Measurements from ENCODE around the gene BBOX1.
"Not testable (repeated sequence)": the region's sequence is repeated elsewhere in the genome, so short reads cannot be mapped to it uniquely, and the experiment has no call there.

The BBOX1 gene

DNA sequence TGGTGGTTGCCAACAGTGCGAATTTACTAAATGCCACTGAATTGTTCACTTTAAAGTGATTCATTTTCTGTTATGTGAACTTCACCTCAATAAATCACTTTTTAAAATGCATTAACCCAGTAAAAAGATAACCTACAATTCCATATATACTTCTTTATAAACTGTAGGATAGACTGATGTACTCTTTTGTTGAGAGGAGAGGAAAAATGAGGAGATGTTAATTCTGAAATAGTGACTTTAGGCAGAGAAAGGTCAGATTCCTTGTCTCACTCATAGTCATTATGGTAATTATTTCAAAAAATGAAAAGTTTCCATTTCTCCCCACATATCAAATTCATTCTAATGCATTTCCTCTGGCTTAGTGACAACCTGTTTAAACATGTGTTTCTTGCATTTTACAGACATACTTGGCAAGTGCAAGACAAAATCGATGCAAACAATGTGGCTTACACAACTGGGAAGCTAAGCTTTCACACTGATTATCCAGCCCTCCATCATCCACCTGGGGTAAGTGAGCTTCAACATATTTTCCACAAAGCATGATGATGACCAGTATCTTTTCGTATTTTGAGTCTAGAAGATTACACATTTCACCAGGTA is 74.5 kb downstream of the BBOX1 start:
- no peak overlapping the region for H3K4me3 ChIP-seq (ENCODE audit: low read length)
- no peak for TF ChIP-seq ZNF274 (IDR thresholded peaks at IDR 0.05; ENCODE audit: low read depth, low read length)

DNA sequence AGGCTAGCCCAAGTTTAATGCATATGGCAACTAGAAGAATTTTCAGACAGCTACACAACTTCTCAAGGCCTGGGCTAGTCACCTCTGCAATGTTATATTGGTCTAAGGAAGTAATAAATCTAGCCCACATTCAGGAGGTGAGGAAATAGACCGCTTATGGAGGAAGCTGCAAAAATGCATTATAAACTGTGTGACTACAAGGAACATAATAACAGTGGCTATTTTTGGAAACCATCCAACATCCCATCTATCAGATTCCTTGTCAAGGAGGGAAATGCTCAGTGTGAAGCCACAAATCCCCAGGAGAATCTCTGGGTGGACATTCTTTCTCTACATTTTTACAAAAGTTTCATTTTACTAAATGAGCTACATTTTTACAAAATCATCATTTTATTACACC is 76.1 kb downstream of the BBOX1 start:
- TF ChIP-seq ZNF274 (IDR thresholded peaks at IDR 0.05; ENCODE audit: low read depth, low read length): no peak
- H3K4me3 ChIP-seq (ENCODE audit: low read length): no peak overlapping the region

DNA sequence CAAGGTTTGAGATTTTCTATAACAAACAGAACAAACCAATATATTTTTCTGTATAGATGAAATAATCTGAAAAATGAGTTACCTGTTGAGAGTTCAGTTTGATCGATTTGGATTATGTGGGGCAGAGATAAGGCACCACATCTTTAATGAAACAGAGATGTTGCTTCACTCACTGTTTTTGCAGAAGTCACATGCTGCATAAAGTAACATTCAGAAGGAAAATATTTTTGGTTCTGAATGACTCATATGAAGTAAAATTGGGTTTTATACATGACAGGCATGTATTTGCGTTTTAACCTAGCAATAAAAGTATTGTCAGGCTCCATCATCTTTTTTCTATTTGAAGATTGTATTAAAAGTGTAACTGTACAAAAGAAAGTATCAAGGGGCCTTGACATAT is 77.8 kb downstream of the BBOX1 start:
- no peak for TF ChIP-seq ZNF274 (IDR thresholded peaks at IDR 0.05; ENCODE audit: low read depth, low read length)
- H3K4me3 ChIP-seq (ENCODE audit: low read length): no peak overlapping the region

DNA sequence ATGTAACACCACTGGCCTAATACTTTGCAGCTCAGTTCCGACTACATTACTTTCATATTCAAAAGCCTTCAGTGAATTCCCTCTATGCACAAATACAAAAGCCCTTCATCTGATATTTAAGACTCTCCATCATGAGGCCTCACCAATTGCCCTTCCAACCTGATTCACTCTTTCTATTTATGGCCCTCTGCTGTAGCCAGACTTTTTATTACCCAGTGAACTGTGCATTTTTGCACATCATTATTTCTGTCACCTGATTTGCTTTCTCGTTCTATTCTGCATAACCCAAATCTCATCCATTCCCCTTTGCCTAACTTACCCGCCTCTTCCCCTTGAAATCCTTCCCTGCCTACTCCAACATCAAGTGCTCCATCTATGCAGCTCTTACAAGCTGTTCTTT is 78.3 kb downstream of the BBOX1 start:
- no peak for TF ChIP-seq ZNF274 (IDR thresholded peaks at IDR 0.05; ENCODE audit: low read depth, low read length)
- H3K4me3 ChIP-seq (ENCODE audit: low read length): no peak overlapping the region

DNA sequence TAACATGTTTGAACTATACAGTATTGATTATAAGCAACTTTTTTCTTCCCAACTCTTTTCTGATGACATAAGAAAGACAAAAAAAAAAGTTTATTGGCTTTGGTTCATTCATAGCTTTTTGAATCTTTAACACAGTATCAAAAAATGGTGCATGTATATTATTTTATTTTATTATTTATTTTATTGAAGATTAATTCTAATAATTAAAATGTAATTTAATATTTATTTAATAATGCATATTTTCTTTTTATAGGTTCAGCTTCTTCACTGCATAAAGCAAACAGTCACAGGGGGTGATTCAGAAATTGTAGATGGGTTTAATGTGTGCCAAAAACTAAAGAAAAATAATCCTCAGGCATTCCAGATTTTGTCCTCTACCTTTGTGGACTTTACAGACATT is 78.8 kb downstream of the BBOX1 start:
- no peak for TF ChIP-seq ZNF274 (IDR thresholded peaks at IDR 0.05; ENCODE audit: low read depth, low read length)
- H3K4me3 ChIP-seq (ENCODE audit: low read length): no peak overlapping the region

DNA sequence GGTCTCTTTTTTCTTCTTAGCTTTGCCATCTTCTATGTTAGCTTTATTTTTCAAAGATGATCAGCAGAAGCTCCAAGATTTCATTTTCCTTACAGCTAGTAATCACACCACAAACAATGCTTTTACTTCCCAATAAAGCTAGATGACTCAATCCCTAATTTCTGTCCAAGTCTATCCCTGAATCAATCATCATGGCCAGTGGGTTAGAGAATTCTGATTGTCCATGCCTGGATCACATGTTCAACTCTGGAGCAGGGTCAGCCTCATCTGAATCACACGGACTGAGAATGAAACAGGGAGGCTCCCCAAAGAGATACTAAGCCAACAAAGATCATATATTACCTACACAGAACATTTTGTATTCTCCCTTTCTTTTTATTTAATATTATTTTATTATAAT is 79.6 kb downstream of the BBOX1 start:
- H3K4me3 ChIP-seq (ENCODE audit: low read length): no peak overlapping the region

DNA sequence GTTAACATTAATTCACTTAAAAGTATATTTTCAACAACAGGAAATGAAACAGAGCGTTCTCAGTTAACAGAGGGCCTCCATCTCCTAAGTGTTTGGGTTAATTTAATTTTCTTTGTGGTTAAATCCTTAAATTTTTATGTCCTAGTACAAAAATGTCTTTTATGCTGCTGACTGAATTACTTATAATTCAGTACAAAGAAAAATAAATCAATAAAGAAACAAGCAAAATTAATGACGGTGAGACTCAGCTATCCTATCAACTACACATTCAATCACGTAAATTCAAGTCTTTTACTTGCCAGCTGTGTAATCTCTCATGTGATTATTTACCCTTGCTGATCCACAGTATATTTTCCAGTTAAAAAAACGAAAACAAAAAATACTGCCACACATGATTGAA is 81.4 kb downstream of the BBOX1 start:
- no peak overlapping the region for H3K4me3 ChIP-seq (ENCODE audit: low read length)
- no peak for TF ChIP-seq ZNF274 (IDR thresholded peaks at IDR 0.05; ENCODE audit: low read depth, low read length)

More for the DNA sequence above, 79.6 kb downstream of the BBOX1 start:
- no peak for TF ChIP-seq ZNF274 (IDR thresholded peaks at IDR 0.05; ENCODE audit: low read depth, low read length)

DNA sequence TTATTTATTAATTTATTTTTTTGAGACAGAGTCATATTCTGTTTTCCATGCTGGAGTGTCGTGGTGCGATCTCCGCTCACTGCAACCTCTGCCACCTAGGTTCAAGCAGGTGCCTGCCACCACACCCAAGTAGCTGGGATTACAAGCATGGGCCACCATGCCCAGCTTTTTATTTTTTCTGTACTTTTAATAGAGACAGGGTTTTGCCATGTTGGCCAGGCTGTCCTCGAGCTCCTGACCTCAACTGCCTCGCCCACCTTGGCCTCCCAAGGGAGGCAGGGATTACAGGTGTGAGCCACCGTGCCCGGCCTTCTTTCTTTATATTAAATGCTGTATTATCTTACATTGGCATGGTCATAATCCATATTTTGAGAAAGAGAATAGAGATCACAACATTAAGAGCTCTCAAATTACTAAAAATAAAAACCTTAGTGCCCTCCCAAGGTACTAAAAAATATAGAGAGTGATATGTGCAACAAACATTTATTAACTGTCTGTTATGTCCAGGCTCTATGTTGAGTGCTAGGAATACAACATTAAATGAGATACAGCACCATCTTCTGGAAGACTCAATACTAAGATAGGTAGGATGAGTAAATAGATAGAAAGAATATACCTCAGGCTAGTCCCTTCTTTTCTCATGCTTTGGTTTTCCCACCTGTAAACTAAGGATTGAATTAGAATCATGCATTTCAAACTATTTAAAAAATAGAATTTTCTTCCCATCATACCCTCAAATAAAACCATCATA is 84.1 kb downstream of the BBOX1 start:
- no peak overlapping the region for H3K4me3 ChIP-seq (ENCODE audit: low read length)
- no peak for TF ChIP-seq ZNF274 (IDR thresholded peaks at IDR 0.05; ENCODE audit: low read depth, low read length)

DNA sequence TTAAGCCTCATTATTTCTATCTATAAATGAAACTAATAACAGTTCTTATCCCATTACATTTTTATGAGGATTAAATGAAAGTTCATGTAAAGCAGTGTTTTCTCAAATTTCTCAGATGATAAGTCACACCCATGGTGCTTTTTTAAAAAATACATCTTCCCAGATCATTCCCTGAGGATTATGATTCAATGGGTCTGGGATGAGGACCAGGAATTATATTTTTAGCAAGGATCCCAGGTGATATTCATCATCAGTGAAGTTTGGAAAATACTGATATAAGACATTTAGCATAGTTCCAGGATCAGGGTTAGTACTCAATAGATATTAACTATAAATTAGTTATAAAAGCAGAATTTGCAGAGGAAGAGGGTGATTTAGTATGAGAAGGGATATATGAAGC is 89.1 kb downstream of the BBOX1 start:
- no peak overlapping the region for H3K4me3 ChIP-seq (ENCODE audit: low read length)
- no peak for TF ChIP-seq ZNF274 (IDR thresholded peaks at IDR 0.05; ENCODE audit: low read depth, low read length)

DNA sequence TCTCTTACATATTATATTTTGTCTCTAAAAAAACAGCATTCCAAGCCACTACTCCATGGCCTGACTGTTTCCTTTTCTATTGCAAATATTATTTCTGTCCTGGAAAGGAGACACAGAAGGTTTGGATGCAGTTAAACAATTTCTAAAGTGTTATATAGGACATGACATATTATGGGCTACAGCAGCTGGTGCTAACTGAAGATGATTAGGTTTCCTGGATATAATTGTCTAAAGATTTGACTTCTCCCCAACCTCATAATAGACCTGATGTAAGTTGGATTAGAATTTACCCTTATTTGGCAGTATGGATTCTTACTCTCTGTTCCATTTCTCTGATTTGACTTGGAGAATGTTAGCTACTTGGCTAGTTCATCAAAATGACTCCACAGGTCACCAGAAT is 90.2 kb downstream of the BBOX1 start:
- no peak overlapping the region for H3K4me3 ChIP-seq (ENCODE audit: low read length)
- no peak for TF ChIP-seq ZNF274 (IDR thresholded peaks at IDR 0.05; ENCODE audit: low read depth, low read length)

DNA sequence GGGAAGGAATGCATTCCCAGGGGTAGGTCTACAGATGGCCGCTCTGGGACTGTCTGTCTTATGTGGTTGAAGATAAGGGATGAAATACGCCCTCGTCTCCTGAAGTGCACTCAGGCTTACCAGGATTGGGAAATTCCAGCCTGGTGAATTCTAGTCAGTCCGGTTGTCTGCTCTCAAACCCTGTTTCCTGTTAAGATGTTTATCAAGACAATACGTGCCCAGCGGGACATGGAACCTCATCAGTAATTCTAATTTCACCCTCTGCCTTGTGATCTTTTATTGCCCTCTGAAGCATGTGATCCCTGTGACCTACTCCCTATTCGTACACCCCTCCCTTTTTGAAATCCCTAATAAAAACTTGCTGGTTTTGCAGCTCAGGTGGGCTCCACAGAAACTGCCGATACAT is 95.3 kb downstream of the BBOX1 start:
- not testable (repeated sequence) for H3K4me3 ChIP-seq (ENCODE audit: low read length)

DNA sequence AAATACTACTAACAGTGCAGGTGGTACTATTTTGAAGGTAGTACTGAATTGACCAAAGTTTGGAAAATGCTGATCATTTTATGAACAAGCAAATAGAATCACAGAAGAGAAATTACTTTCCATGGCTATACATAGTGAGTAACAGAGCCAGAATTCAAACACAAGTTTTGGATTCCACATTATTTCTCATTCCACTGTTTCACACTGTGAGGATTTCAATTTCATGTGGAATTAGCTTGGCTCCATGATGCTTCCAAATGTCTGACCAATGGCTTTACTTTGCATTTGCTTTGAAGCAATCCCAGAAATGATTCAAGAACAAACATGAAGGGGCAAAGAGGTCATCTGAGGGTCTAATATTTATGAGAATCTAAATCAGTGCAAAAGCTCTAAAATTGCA is 98.1 kb downstream of the BBOX1 start:
- TF ChIP-seq ZNF274 (IDR thresholded peaks at IDR 0.05; ENCODE audit: low read depth, low read length): no peak
- H3K4me3 ChIP-seq (ENCODE audit: low read length): no peak overlapping the region

DNA sequence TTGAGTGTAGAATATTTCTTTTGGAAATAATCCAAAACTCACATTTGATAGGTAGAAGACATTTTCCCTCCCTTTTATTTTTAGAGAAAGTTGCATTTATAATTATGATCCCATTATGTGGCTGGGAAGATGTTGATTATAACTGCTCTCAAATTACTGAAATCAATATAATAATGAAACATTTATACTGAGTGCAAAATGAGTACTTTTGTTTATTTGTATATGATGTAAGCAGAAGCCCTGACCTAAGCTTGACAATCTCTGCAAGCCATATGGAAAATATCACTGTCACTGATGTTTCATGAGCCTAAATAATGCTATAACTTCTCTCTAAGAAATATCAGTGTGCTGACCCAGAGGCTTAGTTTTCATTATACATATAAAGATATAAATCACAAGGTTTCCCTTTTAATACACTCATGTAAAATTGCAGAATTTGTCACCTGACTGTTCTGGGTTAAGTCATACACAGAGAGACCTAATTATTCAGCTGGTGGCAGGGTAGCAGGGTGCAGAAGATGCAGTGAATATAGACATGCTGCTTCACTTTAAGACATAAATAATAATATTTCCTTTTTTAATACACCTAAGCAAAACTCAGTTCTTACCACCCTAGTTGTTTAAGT is 99.2 kb downstream of the BBOX1 start:
- no peak overlapping the region for H3K4me3 ChIP-seq (ENCODE audit: low read length)
- no peak for TF ChIP-seq ZNF274 (IDR thresholded peaks at IDR 0.05; ENCODE audit: low read depth, low read length)

DNA sequence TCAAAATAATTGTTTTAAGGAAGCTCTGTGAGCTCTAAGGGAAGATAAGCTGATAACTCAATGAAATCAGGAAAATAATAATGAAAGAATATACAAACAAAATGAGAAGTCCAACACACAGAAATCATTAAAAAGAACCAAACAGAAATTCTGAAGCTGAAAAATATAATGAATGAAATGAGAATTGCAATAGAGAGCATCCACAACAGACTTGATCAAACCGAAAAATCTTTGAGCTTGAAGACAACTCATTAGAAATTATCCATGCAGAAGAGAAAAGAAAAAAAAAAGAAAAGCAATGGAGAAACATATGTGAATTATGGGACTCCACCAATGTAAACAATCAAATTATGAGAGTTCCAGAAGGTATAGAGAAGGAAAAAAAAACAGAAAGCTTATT is 101.0 kb downstream of the BBOX1 start:
- no peak overlapping the region for H3K4me3 ChIP-seq (ENCODE audit: low read length)
- no peak for TF ChIP-seq ZNF274 (IDR thresholded peaks at IDR 0.05; ENCODE audit: low read depth, low read length)

DNA sequence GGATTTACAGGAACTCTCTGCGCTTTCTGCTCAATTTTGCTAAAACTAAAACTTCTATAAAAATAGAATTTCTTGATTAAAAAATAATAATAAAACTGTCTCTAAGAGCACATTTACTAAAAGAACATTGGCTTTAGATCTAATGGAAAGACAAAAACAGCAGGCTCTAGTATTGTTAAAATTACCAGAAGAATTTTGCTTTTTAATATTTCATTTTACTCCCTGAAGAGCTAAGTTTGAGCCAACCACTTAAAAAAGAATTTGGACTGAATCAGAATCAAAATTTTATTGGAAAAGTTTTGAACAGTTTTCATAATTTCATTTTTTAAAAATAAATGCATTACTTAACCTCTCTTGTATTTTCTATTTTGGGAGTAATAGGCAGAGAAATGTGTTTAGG is 107.3 kb downstream of the BBOX1 start:
- no peak overlapping the region for H3K4me3 ChIP-seq (ENCODE audit: low read length)
- TF ChIP-seq ZNF274 (IDR thresholded peaks at IDR 0.05; ENCODE audit: low read depth, low read length): no peak

Data from GM08714 (cell line).